OCI-LY3 (cell line): ENCODE data around the gene CCBE1.

Experiments
- H2AFZ ChIP-seq: fragments of 200-600, 300-600 bp; shearing (Covaris generic); 2 replicates; pipeline ENCODE4 v1.6.0; 2014; ENCODE audit warnings: antibody characterized with exemption, low read depth, low read length
- H3K27ac ChIP-seq: fragments of 200-600, 300-600 bp; sonication (generic); 2 replicates; pipeline ENCODE4 v1.5.1; 2014; ENCODE audit warnings: mild to moderate bottlenecking, low read length, moderate library complexity, mixed read lengths
- H3K27me3 ChIP-seq: fragments of 200-600, 300-600 bp; sonication (generic); 2 replicates; pipeline ENCODE4 v1.6.1; 2014; ENCODE audit warnings: low read depth, low read length, mixed read lengths
- H3K36me3 ChIP-seq: fragments of 200-600, 300-600 bp; sonication (generic); replicated peaks from 2 replicates; pipeline ENCODE3; 2014; ENCODE audit warnings: low read depth, low read length, mixed read lengths
- H3K4me1 ChIP-seq: fragments of 300-600, 200-600 bp; sonication (generic); 2 replicates; pipeline ENCODE4 v1.6.1; 2014; ENCODE audit warnings: low read length, mixed read lengths
- H3K4me2 ChIP-seq: fragments of 200-600, 300-600 bp; sonication (generic); 2 replicates; pipeline ENCODE4 v1.6.1; 2014; ENCODE audit warnings: low read length, mixed read lengths
- H3K4me3 ChIP-seq: fragments of 300-600, 200-600 bp; sonication (generic); 2 replicates; pipeline ENCODE4 v1.5.1; 2014; ENCODE audit warnings: antibody characterized with exemption, mild to moderate bottlenecking, low read length, moderate library complexity
- H3K79me2 ChIP-seq: fragments of 300-600, 200-600 bp; shearing (Covaris generic); 2 replicates; pipeline ENCODE4 v1.6.1; 2014; ENCODE audit warnings: mild to moderate bottlenecking, low read length, mixed read lengths
- H3K9ac ChIP-seq: fragments of 300-600, 200-600 bp; shearing (Covaris generic); 2 replicates; pipeline ENCODE4 v1.6.0; 2014; ENCODE audit warnings: mild to moderate bottlenecking, low read length, moderate library complexity
- H3K9me3 ChIP-seq: fragments of 200-600, 300-600 bp; shearing (Covaris generic); 2 replicates; pipeline ENCODE4 v1.6.1; 2014; ENCODE audit warnings: low read length, mixed read lengths; ENCODE audit not compliant: insufficient read depth
- H4K20me1 ChIP-seq: fragments of 200-600, 300-600 bp; sonication (generic); 2 replicates; pipeline ENCODE4 v1.6.1; 2016; ENCODE audit warnings: low read length, mixed read lengths; ENCODE audit not compliant: insufficient read depth
- EZH2phosphoT487 ChIP-seq: fragments of 200-600 bp; shearing (Covaris generic); IDR thresholded peaks from 2 replicates; pipeline ENCODE4 v1.6.1; 2018; ENCODE audit warnings: antibody characterized with exemption, mixed run types, low read depth
- TF ChIP-seq, protein P1 (sequence below): fragments of 200-600, 300-600 bp; sonication (generic); IDR thresholded peaks from 2 replicates; pipeline ENCODE4 v1.5.1; 2014; ENCODE audit warnings: antibody characterized with exemption, low read length, low read depth

The CCBE1 gene

GRCh38 chr18:59685501-59685900 lies 11.7 kb downstream of the CCBE1 start:
- Histone ChIP-seq H4K20me1 (no peaks in the 10 kb centered on the region), H2AFZ (no peak overlapping the region), H3K27ac (no peak overlapping the region), H3K79me2 (no peaks in the 10 kb centered on the region), H3K4me3 (no peak overlapping the region), H3K4me2 (no peak overlapping the region), H3K36me3 (no peaks in the 10 kb centered on the region), H3K4me1 (no peaks in the 10 kb centered on the region), H3K9ac (no peak overlapping the region), H3K27me3 (peaks cover 84% of the 10 kb centered on the region), H3K9me3 (no peaks in the 10 kb centered on the region)
- TF ChIP-seq EZH2phosphoT487 = no peak
- TF ChIP-seq, protein P1, sequence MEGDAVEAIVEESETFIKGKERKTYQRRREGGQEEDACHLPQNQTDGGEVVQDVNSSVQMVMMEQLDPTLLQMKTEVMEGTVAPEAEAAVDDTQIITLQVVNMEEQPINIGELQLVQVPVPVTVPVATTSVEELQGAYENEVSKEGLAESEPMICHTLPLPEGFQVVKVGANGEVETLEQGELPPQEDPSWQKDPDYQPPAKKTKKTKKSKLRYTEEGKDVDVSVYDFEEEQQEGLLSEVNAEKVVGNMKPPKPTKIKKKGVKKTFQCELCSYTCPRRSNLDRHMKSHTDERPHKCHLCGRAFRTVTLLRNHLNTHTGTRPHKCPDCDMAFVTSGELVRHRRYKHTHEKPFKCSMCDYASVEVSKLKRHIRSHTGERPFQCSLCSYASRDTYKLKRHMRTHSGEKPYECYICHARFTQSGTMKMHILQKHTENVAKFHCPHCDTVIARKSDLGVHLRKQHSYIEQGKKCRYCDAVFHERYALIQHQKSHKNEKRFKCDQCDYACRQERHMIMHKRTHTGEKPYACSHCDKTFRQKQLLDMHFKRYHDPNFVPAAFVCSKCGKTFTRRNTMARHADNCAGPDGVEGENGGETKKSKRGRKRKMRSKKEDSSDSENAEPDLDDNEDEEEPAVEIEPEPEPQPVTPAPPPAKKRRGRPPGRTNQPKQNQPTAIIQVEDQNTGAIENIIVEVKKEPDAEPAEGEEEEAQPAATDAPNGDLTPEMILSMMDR = no peak

- no peaks in the 10 kb centered on the region for H4K20me1 ChIP-seq
- no peaks in the 10 kb centered on the region for H3K4me1 ChIP-seq
- H3K27me3 ChIP-seq = peaks cover 77% of the 10 kb centered on the region
- H3K9ac ChIP-seq = no peak overlapping the region
- no peaks in the 10 kb centered on the region for H3K9me3 ChIP-seq
- H3K4me2 ChIP-seq = no peak overlapping the region
- H2AFZ ChIP-seq = no peak overlapping the region
- H3K4me3 ChIP-seq = no peak overlapping the region
- H3K79me2 ChIP-seq = no peaks in the 10 kb centered on the region
- H3K36me3 ChIP-seq = no peaks in the 10 kb centered on the region
- TF ChIP-seq, protein P1 = no peak
- no peak for TF ChIP-seq EZH2phosphoT487
- H3K27ac ChIP-seq = no peak overlapping the region
These were observed 12.4 kb downstream of the CCBE1 start for GRCh38 chr18:59684777-59685176.

DNA sequence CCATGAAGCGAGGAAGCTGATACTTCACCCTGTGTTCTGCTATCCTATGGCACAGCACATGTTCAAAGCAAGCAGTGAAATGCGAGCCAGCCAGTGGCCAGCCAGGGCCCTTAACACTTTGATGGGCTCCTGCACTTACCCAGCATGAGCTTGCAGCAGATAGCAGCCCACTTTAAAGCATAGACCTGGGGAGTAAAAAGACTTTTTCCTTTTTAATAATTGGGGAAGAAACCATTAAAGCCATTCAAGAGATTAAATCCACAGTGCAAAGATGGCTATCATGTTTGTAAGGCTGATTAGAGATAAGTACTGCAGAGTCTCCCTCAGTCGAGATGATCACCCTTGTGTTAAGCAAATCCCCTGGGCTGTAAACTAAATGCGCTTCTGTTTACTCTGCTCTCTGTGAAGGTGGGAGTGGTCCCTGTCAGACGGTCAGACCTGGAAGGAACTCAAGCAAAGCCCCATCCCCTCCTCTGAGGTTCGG lies 15.7 kb downstream of the CCBE1 start:
- no peak overlapping the region for H2AFZ ChIP-seq
- H3K36me3 ChIP-seq = no peaks in the 10 kb centered on the region
- no peak overlapping the region for H3K4me3 ChIP-seq
- no peak overlapping the region for H3K4me2 ChIP-seq
- H3K9me3 ChIP-seq = no peaks in the 10 kb centered on the region
- no peak overlapping the region for H3K9ac ChIP-seq
- H4K20me1 ChIP-seq = no peaks in the 10 kb centered on the region
- no peak overlapping the region for H3K27ac ChIP-seq
- H3K79me2 ChIP-seq = no peaks in the 10 kb centered on the region
- H3K27me3 ChIP-seq = peaks cover 49% of the 10 kb centered on the region
- TF ChIP-seq EZH2phosphoT487 = no peak
- TF ChIP-seq, protein P1 = no peak
- H3K4me1 ChIP-seq = no peaks in the 10 kb centered on the region

DNA sequence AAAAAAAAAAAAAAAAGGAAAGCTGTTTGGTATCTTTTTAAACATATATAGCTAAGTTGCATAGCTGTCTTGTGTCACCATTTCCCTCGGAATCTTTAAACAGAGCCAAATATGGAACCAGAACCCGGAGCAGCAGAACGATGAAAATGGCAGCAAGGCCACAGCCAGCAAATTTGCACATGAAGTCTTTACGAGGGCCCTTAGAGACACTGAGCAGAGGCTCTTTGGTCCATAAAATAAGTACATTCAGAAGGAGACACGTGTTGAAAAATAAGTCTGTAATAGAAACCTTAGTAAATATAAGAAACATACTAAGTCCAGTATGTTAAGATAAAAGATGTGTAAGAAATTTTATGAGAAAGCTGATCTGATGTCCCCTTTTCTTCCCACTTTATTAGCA lies 16.2 kb downstream of the CCBE1 start:
- Histone ChIP-seq H3K4me2 (no peak overlapping the region), H3K4me1 (no peaks in the 10 kb centered on the region), H4K20me1 (no peaks in the 10 kb centered on the region), H3K4me3 (no peak overlapping the region), H3K27ac (no peak overlapping the region), H2AFZ (no peak overlapping the region), H3K36me3 (no peaks in the 10 kb centered on the region), H3K9ac (no peak overlapping the region), H3K9me3 (no peaks in the 10 kb centered on the region), H3K79me2 (no peaks in the 10 kb centered on the region), H3K27me3 (peaks cover 50% of the 10 kb centered on the region)
- TF ChIP-seq, protein P1 = no peak
- TF ChIP-seq EZH2phosphoT487 = no peak
